NCI-H748 (cell line): Measurements from ENCODE around the gene TUBA3E.
A peak's percentile ranks its signal among the peaks of the same experiment; 100 is the strongest.
"Not testable (repeated sequence)": the region's sequence is repeated elsewhere in the genome, so short reads cannot be mapped to it uniquely, and the experiment has no call there.

Experiments
- DNase-seq: peaks from one replicate; lab custom pipeline; 2025; ENCODE audit not compliant: unreplicated experiment; lab: John Stamatoyannopoulos, UW

TUBA3E gene

DNA sequence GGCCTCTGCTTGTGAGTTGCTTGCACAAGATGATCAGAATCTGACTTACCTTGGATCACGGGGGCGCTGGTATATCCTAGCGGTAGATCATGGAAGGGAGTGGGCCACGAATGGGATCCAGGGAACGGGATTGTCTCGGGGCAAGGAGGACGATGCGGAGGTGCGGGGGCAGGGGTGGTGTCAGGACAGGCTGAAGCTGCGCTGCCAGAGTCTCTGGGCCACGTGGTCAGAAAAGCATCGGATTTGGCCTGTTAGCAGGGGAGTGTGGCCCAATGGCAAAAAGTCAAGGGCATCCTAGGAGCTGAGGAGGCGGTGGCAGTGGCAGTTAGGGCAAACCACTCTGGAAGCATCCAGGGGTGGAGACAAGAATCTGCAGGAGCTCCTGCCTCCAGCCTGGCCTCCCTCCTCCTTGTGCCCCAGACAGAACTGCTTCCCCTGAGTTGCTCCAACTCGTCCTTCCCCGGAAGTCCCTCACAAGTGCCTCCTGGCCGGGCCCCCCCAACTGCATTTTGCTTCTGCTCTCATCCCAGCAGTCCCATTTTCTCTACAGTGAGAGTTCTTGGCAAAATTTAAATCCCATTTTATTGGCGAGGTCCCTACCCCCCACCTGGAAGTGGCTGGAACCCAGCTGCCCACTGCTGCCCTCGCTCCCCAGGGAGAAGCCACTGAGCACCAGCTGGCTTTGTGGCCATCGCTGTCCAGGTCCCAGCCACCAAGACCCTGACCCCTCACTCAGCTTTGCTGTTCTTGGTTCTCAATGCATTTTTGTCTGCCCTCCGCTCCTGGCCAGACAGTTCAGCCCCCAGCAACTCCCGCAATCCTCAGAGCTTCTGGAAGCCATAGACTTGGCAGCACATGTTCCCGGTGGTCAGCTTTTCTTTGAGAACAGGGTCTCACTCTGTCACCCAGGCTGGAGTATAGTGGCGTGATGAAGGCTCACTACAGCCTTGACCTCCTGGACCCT, 47.8 kb downstream of the TUBA3E start:
- no peak for DNase-seq

GRCh38 chr2:130148515-130148914, 49.7 kb downstream of the TUBA3E start:
- DNase-seq, result peak; percentile 2

DNA sequence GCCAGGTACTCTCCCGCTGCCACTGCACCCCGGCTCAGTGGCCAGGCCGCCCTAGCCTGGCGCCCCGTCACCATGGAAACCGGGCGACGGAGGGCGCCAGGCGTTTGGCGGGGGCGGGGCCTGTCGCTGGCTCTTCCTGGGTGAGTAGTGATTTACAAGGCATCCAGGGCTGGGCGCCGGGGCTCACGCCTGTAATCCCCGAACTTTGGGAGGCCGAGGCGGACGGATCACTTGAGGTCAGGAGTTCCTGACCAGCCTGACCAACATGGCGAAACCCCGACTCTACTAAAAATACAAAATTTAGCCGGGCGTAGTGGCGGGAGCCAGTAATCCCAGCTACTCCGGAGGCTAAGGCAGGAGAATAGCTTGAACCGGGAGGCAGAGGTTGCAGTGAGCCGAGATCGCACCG, 53.2 kb downstream of the TUBA3E start, which contains the start of gene CCDC74B:
Gene CCDC74B (minus strand): TSS at position 107 of the 409 bp plus-strand sequence. CDS start 116 bp downstream, outside the sequence.
- DNase-seq, result peak; percentile 73

GRCh38 chr2:130143266-130144039, 54.8 kb downstream of the TUBA3E start:
- not testable (repeated sequence) for DNase-seq

DNA sequence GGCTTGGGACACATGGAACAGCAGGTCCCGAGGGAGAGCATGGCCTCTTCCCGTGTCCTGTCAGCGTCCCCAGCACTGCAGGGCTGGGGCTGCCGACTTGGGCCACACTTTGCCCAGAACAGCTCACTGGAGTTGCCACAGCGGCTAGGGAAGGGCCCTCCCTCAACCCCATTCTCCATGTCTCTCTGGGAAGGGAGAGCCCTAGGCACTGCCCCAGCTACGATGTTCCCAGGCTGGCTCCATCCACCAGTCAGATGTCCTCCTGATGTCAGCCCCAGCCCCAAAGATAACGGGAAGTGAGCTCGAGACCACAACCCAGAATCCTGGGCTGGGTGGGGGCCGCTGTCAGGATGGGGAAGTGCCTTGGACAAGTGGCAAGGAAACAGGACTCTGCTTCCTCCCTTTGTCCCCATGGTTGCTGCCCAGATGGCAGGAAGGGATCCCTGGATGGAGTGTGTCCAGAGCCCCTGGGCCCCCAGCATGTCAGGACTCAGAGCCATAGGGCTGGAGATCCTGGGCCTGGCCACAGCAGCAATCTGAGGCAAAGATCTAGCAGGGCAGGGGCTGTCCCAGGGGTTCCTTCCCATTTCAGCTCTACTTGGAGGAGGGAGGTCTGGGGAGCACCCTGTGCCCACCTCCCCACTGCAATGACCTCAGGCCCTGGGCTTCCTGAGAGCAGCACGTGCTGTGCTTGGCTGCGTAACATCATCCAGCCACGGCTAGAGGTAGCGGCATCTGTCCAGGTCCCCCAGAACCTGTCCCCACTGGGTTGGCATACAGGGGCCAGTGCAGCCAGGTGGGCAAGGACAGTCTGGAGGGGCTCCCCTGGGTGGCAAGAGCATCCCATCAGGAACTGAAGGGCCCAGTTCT, 55.6 kb downstream of the TUBA3E start:
- DNase-seq, result not testable (repeated sequence)
